ENCODE data around the gene CRYGD. TPM values are rescaled to one million over a fixed set of nuclear protein-coding genes. Genes with fewer than 3 reads are reported as not detected.

CRYGD gene
- total and polyA plus RNA-seq, 3 donors from 2014 or later, result 2.5 TPM; not detected in 2

GRCh38 chr2:208153156-208153555, 28.8 kb upstream of the CRYGD start:
- TF ChIP-seq, protein P1, sequence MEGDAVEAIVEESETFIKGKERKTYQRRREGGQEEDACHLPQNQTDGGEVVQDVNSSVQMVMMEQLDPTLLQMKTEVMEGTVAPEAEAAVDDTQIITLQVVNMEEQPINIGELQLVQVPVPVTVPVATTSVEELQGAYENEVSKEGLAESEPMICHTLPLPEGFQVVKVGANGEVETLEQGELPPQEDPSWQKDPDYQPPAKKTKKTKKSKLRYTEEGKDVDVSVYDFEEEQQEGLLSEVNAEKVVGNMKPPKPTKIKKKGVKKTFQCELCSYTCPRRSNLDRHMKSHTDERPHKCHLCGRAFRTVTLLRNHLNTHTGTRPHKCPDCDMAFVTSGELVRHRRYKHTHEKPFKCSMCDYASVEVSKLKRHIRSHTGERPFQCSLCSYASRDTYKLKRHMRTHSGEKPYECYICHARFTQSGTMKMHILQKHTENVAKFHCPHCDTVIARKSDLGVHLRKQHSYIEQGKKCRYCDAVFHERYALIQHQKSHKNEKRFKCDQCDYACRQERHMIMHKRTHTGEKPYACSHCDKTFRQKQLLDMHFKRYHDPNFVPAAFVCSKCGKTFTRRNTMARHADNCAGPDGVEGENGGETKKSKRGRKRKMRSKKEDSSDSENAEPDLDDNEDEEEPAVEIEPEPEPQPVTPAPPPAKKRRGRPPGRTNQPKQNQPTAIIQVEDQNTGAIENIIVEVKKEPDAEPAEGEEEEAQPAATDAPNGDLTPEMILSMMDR (IDR thresholded peaks at IDR 0.05), result no peak
- no peak overlapping the region for H3K4me3 ChIP-seq
- no peak overlapping the region for H3K27ac ChIP-seq
- no peaks in the 10 kb centered on the region for H3K9me3 ChIP-seq
- no peaks in the 10 kb centered on the region for H3K4me1 ChIP-seq
- no peak for DNase-seq
- intact Hi-C loops (cut with DNase I; ENCODE audit: low total_unique reads), result no loop called here
- no peaks in the 10 kb centered on the region for H3K36me3 ChIP-seq (ENCODE audit: low read depth, missing control alignments)
- no peaks in the 10 kb centered on the region for H3K27me3 ChIP-seq

- H3K27me3 ChIP-seq, result no peaks in the 10 kb centered on the region
- H3K4me3 ChIP-seq, result no peak overlapping the region
- DNase-seq, result no peak
- H3K4me1 ChIP-seq, result no peaks in the 10 kb centered on the region
- WGBS, 2 donors, result 85 to 95% methylated on average over 1 of the region's 1 CpG
- no peak overlapping the region for H3K27ac ChIP-seq
- no peaks in the 10 kb centered on the region for H3K36me3 ChIP-seq (ENCODE audit: low read depth, missing control alignments)
- no peak for TF ChIP-seq POLR2A (IDR thresholded peaks at IDR 0.05)
- TF ChIP-seq, protein P1 (IDR thresholded peaks at IDR 0.05), result no peak
- H3K9me3 ChIP-seq, result no peaks in the 10 kb centered on the region
- intact Hi-C loops (cut with DNase I; ENCODE audit: low total_unique reads), result no loop called here
Observed at GRCh38 chr2:208150956-208151355, 26.6 kb upstream of the CRYGD start.

DNA sequence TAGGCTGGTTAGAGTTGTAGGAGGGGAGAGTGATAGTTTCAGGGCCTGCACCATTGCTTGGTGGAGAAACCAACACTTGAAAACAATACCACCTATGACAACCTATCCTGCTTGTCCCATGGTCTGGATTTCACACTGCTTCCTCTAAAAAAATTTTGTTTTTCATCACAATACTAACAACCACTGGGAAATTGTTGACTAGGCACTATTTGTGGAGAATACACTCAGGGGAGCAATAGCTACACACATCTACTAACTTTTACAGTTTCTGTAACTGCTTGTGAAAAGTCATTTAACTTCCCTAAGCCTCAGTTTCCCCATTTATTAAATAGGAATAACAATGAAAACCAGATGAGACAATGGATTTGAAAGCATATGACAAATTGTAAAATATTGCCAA, 25.8 kb upstream of the CRYGD start:
- H3K27ac ChIP-seq, result no peak overlapping the region
- TF ChIP-seq, protein P1 (IDR thresholded peaks at IDR 0.05), result no peak
- TF ChIP-seq POLR2A (IDR thresholded peaks at IDR 0.05), result no peak
- no peaks in the 10 kb centered on the region for H3K9me3 ChIP-seq
- no peaks in the 10 kb centered on the region for H3K36me3 ChIP-seq (ENCODE audit: low read depth, missing control alignments)
- no peaks in the 10 kb centered on the region for H3K4me1 ChIP-seq
- no peaks in the 10 kb centered on the region for H3K27me3 ChIP-seq
- no peak overlapping the region for H3K4me3 ChIP-seq
- intact Hi-C loops (cut with DNase I; ENCODE audit: low total_unique reads), result no loop called here
- no peak for DNase-seq

DNA sequence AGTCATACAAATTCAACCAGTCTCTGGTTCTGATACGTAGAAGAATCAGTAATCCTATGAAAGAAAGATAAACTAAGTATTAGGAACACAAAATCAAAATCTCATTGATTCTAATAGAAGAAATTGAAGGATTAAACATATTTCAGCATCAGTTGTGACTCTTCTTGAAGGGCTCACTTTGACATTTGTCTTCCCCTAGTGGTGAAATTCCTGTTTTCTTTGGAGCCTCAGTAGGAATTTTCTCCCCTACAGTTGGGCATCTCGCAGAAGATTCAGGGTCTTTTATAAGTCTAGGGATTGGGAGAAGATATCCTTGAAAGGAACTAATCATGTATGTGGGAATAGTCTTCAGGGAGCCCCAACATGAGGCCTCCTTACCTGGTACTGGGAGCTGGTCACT, 24.5 kb upstream of the CRYGD start:
- Histone ChIP-seq H3K4me3 (no peak overlapping the region), H3K4me1 (no peaks in the 10 kb centered on the region), H3K36me3 (ENCODE audit: low read depth, missing control alignments) (no peaks in the 10 kb centered on the region), H3K27ac (no peak overlapping the region), H3K27me3 (no peaks in the 10 kb centered on the region), H3K9me3 (no peaks in the 10 kb centered on the region)
- TF ChIP-seq POLR2A (IDR thresholded peaks at IDR 0.05), result no peak
- TF ChIP-seq, protein P1 (IDR thresholded peaks at IDR 0.05), result peak in 1 of 3 experiments; percentile 23
- WGBS, 2 donors, result 81 to 85% methylated on average over 2 of the region's 2 CpGs
- intact Hi-C loops (cut with DNase I; ENCODE audit: low total_unique reads), result no loop called here
- DNase-seq, result no peak

DNA sequence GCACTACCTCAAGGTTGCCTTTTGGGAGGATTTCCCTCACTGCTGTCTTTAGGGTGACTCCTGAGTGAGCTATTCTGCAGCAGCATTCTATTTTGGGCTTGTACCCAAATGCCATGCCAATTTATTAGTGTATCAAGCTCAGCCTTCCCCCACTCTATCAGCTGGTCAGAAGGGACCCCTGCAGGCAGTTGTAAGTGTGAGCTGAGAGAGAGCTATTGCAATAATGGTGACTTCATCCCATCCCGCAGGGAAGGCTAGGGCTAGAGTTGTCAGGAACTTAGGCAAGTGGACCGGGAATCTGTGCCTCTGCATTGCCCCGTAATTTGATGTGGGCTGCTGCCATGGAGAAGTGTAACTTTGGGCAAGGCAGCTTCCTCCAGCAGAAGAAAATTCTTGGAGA, 23.4 kb upstream of the CRYGD start:
- no peak for DNase-seq
- WGBS, 2 donors, result 77% methylated on average over 3 of the region's 3 CpGs; no CpG with 5 or more reads in 1 of the 2 donors
- Histone ChIP-seq H3K9me3 (no peaks in the 10 kb centered on the region), H3K27ac (no peak overlapping the region), H3K27me3 (no peaks in the 10 kb centered on the region), H3K4me3 (no peak overlapping the region), H3K36me3 (ENCODE audit: low read depth, missing control alignments) (no peaks in the 10 kb centered on the region), H3K4me1 (no peaks in the 10 kb centered on the region)
- TF ChIP-seq, protein P1 (IDR thresholded peaks at IDR 0.05), result no peak
- intact Hi-C loops (cut with DNase I; ENCODE audit: low total_unique reads), result no loop called here

Measured in testis (tissue), 3 donors.